PFSK-1 (cell line): ENCODE results near the gene RSPO3.

Experiments used
- POLR2AphosphoS5 ChIP-seq: IDR thresholded peaks from 2 replicates; pipeline ENCODE4 v1.6.1; 2012; ENCODE audit warnings: low read depth, mild to moderate bottlenecking, control low read depth, low read length, moderate library complexity
- REST ChIP-seq, 2 experiments: IDR thresholded peaks; 2 replicates each; pipeline versions ENCODE4 v1.6.1 to v1.8.0; 2011 to 2012; ENCODE audit warnings: low read depth in 2 of 2, low read length in 2 of 2, control low read depth in 1 of 2, inconsistent platforms in 1 of 2, mild to moderate bottlenecking in 1 of 2, moderate library complexity in 1 of 2; ENCODE audit not compliant: insufficient read depth in 1 of 2
- SIN3A ChIP-seq: IDR thresholded peaks from 2 replicates; pipeline ENCODE4 v1.6.1; 2012; ENCODE audit warnings: mild to moderate bottlenecking, low read length, moderate library complexity, borderline replicate concordance; ENCODE audit not compliant: insufficient read depth
- TAF1 ChIP-seq: IDR thresholded peaks from 2 replicates; pipeline ENCODE4 v1.6.1; 2012; ENCODE audit warnings: low read length, control low read depth, borderline replicate concordance; ENCODE audit not compliant: insufficient read depth

DNA sequence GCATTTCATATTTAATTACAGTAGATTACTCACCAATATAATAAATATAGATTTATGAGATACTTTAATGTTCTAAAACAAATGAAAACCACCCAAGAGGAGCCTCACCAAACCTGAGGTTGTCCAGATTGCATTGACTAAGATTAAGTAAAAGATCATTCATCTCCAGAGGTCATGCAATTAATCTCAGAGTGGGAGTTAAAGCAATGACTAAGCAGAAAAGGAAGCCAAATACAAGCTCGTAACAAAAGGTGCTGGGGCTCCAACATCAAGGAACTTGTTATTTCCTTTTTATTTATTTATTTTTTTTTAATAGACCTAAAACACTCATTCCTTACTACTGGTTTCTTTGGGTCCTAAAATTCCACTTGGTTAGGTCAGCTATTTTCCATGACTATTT is 57.7 kb downstream of the RSPO3 start:
- TF ChIP-seq POLR2AphosphoS5 (no peak), SIN3A (no peak), REST (IDR thresholded peaks at IDR 0.05; ENCODE audit: insufficient read depth in 1 of 2, low read depth in 2 of 2, low read length in 2 of 2) (no peak), TAF1 (no peak)
